ENCODE results near the gene FICD.
"Not testable (repeated sequence)": the region's sequence is repeated elsewhere in the genome, so short reads cannot be mapped to it uniquely, and the experiment has no call there.

FICD gene

DNA sequence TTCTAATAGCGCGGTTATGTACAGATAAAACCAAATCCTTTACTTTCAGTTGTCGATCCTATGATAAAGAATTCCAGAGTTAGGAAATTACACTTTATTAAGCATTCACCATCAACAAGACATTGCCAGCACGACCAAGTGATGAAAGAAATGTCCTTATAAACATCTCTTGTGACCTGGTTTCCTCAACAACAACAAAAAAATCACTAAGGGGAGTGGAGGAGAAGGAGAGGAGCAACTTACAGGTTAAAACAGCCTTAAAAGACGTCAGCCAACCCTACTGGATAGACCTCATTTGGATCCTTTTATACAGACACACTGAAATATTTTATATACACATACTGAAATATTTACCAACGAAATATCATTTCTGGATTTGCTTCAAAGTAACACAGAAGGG, 23.1 kb downstream of the FICD start:
- no peak for DNase-seq (ENCODE audit: low read depth in 3 of 3)

DNA sequence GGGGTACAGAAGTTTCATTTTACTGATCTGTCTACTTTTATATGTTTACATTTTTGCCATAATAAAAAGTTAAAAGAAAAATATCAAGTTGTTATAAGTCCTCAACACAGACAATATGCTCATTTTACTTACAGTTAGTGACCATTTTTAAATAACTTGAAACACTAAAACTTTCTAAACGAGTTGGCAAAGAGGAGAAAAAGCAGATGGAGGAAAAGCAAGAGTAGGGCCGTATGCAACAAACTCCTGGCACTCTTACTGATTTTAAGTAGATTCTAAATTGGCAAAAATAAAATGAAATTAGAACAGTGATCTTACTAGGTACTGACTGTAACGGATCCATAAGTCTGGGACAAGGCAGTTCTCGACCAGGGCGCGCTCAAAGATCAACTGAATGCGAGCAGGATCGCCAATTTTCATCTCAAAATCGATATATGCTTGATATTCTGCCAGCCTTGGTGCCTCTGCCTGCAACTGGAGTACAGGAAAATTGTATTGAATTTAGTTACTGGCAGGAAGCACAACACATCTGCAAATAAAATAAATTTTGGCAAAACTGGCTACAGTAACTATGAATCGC, 23.6 kb downstream of the FICD start:
- no peak for DNase-seq (ENCODE audit: low read depth in 3 of 3)

DNA sequence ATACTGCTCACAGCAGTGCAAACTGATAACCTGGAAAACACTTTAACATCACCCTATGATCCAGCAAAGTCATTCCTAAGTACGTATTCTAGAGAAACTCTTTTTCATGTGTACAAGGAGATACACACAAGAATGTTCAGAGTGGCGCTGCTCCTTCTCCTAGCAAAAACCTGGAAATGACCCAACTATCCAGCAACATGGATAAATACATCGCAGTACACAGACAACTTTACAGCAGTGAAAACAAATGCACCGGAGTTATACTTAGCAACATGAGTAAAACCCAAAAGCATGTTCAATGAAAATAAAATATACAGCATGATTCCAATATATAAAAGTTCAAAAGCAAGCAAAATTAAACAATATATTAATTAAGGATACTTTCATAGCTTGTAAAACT, 27.2 kb downstream of the FICD start:
- DNase-seq (ENCODE audit: low read depth in 3 of 3): no peak

DNA sequence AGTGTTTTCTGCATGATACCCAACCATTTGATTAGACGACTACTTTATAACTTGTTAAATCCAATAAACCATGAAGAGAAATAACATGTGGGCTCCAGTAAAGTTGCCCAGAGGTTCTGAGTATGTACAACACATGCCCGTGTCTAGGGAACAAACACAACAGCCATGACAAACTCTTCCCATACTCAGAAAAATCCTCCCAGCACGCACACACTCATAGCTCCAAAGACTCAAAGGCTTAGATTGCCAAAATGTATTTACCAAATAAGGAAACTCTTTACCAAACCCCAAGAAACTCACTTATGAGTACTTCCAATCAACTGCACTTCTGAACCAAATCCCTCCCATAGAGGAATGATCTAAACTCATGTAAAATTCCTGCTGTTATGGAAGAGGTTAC, 28.6 kb downstream of the FICD start:
- DNase-seq (ENCODE audit: low read depth in 3 of 3): no peak

DNA sequence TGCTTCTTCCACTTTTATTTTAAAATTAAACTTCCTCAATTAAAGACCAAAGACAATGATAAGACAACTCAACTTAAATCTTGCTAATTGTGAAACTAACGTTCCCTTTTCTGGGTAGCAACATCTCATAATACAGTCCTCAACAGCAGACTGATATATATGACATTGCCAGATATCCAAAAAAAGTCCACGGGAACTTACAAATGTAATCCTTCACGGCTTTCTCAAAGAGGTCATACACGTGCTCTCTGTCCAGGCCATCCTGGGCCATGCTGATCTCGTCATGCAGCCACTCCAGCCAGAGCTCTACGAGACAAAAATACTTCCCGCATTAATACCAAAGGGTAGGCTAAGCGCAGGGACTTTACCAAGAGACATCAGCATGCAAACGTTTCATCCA, 32.6 kb downstream of the FICD start:
- no peak for DNase-seq (ENCODE audit: low read depth in 3 of 3)

DNA sequence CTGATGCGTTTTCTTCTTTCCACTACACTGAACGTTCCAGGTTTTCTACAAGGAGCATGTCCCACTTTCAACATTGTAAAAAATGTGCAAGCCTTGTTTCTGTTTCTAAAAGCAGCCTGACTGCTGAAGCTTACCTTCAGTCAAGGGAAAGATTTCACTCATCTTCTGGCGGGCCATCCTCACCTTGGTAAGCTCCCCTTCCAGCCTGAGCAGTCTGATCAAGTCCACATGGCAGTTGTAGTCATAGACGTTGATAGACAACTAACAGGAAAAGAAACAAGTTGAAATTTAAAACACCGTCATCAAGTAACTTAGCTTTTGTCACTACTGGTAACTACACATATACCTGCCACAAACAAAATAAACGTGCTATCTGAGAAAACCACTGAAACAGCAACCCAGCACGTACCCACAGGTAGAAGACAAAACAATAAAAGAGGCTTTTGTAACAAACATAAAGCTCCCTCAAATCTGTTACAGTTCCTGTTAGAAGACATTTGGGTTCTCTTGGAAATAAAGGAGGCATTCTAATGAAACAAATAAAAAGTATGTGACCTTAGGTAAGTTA, 34.0 kb downstream of the FICD start:
- DNase-seq (ENCODE audit: low read depth in 3 of 3): no peak

DNA sequence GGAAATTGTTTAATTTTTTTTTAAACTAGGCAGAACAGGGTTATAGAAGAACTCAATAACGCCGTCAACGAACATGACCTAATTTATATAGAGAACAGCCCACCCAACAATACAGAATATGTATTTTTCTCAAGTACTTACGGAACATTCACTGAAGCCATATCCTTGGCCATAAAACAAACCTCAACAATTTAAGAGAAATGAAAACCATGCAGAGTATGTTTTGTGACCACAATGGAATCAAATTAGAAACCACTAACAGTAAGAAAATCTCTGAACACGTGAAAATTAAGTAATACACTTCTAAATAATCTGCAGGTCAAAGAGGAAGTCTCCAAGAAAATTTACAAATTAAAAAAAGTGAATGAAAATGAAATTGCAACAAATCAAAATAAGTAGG, 36.5 kb downstream of the FICD start:
- no peak for DNase-seq (ENCODE audit: low read depth in 3 of 3)

DNA sequence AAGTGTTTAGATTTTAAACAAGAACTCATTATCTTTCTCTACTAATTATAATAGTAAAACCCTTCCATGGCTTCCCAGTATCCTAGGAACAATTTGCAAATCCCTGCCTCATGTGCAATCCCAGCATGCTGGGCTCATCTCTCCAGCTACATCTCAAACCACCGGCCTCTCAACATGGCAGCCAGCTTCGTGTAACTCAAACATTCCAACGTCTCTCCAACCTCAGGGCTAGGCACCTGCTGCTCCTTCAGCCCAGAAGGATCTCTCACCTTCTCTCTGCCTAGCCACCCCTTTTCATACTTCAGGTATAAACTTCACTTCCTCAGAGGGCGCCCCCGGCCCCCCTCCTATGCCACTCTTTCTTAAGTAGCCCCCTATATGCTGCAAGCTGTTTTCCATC, 38.7 kb downstream of the FICD start:
- no peak for DNase-seq (ENCODE audit: low read depth in 3 of 3)

DNA sequence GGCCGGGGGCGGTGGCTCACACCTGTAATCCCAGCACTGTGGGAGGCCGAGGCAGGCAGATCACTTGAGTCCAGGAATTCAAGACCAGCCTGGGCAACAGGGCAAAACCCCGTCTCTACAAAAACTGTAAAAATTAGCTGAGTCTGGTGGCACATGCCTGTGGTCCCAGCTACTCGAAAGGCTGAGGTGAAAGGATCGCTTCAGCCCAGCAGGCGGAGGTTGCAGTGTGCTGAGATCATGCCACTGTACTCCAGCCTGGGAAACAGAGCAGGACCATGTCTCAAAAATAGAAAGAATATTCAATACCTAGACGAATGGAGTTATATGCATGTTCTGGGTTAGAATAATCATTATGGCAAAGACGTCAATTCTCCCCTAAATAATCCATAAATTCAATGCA, 40.3 kb downstream of the FICD start:
- DNase-seq (ENCODE audit: low read depth in 3 of 3): not testable (repeated sequence)

DNA sequence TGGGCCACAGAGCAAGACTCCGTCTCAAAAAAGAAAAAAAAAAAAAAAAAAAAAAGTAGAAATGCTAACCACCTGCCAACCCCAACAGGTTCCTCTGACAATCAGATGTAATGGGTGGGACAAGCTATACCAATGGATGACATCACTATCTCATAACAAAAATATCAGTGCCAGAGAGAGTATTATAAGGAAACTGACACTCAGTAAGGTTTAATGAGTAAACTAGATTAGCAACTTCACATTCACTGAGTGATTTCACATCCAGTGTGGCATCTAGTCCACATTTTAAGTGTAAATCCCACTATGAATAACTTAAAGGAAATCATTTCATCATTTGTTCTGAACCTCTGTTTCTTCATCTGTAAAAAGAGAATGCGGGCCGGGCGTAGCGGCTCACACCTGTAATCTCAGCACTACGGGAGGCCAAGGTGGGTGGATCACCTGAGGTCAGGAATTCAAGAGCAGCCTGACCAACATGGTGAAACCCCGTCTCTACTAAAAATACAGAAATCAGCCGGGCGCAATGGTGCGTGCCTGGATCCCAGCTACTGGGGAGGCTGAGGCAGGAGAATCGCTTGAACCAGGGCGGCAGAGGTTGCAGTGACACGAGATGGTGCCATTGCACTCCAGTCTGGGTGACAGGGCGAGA, 44.1 kb downstream of the FICD start:
- DNase-seq (ENCODE audit: low read depth in 3 of 3): no peak

DNA sequence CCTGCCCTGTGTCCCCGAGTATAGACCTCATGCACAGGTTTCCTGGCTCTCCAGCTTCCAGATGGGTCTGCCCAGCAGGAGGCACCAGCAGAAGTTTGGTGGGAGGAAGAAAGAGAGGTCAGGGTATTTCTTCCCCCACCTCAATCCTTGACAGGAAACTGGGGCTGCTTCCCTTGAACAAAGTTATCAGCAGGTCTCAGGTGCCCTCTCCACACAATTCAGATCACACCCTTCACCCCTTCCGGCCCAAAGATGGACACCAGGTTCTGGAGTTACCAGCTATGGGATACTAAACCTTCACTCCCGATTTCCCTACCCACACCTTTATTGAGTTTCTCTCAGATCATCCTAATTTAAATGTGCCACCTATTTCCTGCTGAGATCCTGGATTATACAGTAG, 44.7 kb downstream of the FICD start:
- DNase-seq (ENCODE audit: low read depth in 3 of 3): no peak

DNA sequence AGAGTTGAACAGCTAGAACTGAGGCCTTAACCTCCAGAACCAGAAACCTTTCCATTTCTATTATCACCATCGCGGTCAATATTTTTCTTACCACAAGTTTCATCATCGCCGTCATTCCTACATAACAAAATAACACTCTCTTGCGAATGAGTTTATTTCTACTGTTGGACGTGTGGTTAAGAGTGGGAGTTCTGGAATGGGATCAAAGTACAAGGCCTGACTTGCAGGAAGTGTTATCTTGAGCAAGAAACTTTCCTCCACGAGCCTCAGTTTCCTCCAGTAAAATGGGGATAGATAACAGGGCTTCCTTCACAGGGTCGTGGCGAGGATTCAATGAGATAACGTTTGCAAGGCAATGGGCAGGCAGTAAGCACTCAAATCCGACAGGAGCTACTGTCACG, 45.2 kb downstream of the FICD start:
- DNase-seq (ENCODE audit: low read depth in 3 of 3): no peak

DNA sequence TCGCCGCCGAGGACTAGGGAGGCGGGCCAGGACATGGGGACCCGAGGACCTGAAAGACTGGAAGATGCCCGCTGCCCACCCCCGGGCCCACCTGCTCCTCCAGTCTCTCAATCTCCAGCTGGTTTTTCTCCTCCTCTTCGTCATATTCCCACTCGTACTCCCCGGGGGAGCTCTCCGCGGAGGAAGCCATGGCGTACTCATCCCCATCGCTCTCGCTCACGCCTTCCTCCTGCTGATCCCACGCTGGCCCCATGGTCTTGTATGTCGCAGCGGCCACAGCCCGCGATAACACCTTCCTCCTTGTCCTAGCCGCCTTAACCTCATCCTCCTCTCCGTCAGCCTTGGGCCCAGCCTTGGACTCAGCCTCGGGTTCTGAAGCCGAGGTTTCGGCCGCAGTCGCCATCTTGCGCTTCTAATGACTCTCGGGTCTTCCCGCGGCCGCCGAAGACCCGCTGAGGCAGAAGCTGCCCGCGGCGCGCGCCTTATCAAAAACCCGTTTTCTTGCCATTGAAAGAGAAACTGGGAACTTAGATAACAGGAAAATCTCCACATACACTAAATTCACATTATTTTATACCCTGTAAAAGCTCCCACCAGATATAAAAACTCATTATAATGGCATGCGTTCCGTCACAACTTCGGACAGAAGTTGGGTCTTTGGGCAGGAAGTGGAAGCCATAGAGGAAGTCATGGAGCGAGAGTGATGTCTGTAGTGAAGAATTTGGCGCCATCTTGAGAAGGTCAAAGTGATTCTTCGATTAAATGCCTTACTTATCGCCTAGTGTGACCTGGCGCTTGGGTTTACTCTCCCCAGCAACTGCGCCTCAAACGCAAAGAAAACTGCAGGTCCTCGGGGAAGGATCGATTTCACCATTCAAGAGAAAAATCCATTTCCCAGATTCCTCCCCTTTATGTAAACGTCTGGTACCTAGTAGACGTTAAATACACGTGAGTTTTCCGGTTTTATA, 46.0 kb downstream of the FICD start, which contains the start of gene SART3:
Gene SART3 (minus strand): TSS at position 422 of the 968 bp plus-strand sequence. CDS start 19 bp downstream, at position 403.
- DNase-seq (ENCODE audit: low read depth in 3 of 3): peak; percentile 56 to 69 (median 66)

DNA sequence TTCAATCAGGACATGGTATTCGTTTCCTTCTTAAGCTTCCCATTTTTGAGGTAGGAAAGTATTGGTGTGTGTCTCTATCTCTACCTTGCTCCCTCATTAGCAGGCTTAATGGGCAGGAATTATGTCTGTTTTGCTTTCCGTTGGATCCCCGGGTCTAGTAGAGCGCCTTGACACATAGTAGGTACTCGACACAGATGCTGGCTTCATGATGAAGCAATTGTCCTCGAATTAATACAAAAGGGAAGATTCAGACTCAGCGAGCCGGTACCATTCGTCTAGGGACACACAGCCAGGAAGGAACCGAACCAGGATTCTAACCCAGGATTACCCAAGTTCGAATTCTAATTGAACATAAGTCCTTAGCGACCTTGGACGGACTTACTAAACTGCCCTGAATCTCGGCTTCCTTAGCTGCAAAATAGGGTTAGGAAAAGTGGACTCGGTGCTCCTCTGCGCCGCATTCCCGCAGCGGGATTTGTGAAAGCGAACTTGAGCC, 46.8 kb downstream of the FICD start:
- DNase-seq (ENCODE audit: low read depth in 3 of 3): no peak

DNA sequence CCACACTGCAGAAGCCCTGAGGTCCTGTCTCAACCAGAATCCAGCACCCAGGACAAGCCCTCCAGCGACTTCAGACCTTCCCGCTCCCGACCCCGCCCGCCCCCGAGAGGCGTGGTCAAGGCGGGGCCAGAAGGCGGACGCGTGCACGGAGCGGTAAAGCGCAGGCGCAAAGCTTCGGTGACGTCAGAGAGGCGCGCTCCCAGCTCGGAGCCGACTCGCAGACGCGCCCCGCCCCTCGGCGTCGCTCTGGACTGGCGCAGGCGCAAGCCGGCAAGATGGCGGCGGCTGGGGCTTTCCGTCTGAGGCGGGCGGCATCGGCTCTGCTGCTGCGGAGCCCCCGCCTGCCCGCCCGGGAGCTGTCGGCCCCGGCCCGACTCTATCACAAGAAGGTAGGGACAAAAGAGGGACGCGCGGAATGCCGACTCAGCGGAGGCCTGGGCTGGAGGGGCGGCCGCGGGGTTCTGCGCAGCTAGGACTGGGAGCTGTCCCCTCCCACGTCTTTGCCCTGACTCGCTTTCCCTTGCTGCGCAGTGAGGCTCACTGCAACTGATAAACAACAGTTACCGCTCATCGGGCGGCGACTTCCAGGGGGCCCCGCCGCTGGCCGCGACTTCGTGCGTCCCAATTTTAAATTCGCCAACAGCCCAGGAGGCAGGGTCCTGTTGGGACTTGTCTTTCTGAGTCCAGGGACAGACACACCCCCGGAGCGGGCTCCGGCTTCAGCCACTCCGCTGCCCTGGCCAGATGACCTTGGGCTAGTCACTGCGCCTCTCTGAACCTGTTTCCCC, 47.5 kb downstream of the FICD start, which contains the start of gene ISCU:
Gene ISCU (plus strand): TSS at position 249 of the 788 bp plus-strand sequence. CDS start 27 bp downstream, at position 276.
- peak; percentile 97 to 99 (median 98) for DNase-seq (ENCODE audit: low read depth in 3 of 3)

DNA sequence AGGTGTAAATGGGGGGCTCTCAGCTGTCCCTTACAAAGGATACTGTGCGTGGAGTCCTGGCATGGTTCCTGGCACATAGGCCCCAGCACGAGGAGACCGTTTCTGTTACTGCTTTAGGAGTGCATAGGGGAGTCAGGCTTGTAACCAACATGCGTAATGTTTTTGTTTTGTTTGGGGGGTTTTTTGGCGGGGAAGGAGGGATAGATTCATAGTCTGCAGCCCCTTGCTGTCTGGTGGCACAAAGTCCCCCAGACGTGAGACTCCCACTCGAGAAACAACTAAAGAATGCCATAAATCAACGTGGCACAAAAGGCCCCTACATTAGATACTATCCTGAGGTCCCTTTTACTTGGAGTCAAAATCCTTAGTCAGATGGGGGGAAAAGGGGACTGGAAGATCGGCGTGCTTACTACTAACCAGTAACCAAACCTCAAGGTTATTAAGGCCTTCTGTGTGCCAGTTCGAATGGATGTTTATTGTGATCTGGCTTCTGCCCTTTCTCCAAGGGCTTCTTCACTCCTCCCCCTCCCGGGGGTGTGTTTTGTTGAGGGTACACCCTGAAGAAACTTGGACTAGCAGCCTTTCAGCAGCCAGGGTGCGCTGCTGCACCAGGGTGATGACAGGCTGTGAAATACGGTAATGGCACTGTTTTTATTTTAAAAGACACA, 48.2 kb downstream of the FICD start:
- DNase-seq (ENCODE audit: low read depth in 3 of 3): peak; percentile 64 to 77 (median 76)

DNA sequence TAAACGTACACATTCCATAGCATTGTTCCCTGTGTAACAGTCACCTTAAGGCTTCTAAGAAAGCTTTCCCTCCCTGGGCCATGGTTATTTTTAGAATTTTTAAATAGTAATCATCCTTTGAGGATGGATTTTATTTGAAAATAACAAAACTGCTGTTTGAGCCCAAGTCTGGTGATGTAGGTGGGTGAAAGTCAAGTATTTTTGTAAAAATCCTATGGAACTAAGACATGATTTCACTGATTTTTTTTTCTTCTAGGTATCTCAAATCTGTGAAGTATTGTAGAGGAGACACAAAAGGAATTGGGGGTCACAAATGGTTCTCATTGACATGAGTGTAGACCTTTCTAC, 48.7 kb downstream of the FICD start:
- no peak for DNase-seq (ENCODE audit: low read depth in 3 of 3)

DNA sequence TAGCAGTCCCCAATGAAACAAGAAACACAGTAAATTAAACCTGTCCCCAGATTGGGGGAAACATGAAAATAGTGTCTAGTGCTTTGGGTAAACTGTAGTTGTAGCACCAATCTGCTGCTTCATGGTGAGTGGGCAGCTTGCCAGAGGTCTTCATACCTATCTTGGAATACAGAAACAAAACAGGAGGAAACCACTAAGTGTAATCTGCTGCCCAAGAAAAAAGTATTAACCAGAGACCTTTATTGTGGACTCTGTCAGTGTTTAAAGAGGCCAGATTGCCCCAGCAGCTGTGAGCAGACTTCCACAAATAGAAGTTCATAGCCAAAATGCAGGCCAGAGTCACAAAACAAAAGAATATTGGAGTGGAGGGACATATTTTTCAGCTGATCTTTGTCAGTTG, 49.6 kb downstream of the FICD start:
- DNase-seq (ENCODE audit: low read depth in 3 of 3): no peak

DNA sequence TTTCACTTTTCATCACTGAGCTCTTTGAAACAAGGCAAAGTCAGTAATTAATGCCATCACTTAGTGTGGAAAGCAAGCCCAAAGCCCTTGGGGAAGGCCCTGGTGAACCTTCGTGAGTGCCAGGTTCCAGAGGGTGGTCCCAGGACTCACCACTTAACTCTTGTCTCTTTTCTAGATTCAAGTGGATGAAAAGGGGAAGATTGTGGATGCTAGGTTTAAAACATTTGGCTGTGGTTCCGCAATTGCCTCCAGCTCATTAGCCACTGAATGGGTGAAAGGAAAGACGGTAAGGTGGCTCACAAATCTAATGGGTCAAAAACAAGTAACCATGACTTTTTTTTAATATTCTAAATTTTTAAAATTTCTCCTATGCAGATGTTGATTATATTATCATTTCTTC, 50.1 kb downstream of the FICD start:
- DNase-seq (ENCODE audit: low read depth in 3 of 3): no peak

DNA sequence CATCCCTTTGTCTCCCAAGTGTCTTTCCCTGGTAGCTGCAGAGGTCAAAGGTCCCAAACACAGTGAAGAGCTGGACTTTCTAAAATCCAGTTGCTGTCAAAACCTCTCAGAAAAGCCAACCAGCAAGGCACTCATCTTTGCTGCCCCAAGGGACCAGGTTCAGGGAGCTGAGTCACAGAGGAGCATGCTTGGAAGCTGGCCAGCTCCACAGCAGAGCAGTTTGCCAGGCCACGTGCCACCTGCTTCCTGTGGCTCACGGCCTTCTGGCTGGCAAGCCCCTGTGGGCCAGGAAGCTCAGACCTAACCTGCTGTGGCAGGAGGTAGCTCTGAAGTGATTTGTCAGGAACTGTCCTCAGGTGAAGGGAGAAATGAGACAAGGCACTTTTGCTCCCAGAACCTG, 50.9 kb downstream of the FICD start:
- DNase-seq (ENCODE audit: low read depth in 3 of 3): peak; percentile 18 to 51 (median 48)

DNA sequence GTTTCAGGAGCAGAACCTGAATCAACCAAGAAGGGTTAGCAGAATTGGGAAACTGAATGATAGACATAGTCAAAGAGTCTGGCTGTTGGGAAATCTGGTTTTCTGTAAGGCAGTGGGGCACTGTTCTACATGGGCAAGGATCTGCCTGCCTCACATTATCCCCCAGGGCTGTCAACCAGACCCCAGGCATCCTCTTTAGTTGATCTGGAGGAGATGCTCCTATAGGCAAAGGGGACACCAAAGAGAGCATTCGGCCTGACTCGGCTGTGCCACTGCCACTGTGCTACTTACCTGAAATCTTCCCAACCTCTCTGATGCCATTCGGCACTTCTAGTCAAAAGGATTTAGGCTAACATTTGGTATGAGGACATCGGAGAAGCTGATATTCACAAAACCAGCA, 51.4 kb downstream of the FICD start:
- no peak for DNase-seq (ENCODE audit: low read depth in 3 of 3)

Data from stimulated activated CD4-positive, alpha-beta T cell treated with anti-CD3 and anti-CD28 coated beads, TNF-alpha, amount 100 ng/mL, for 4 hours (primary cell).